ENCODE measurements around the gene SF3B2. TPM values are rescaled to one million over a fixed set of nuclear protein-coding genes. Genes with fewer than 3 reads are reported as not detected.

Gene SF3B2
- total RNA-seq, 1 experiment from 2014 or later, result 300 TPM

- TF ChIP-seq, protein P1, sequence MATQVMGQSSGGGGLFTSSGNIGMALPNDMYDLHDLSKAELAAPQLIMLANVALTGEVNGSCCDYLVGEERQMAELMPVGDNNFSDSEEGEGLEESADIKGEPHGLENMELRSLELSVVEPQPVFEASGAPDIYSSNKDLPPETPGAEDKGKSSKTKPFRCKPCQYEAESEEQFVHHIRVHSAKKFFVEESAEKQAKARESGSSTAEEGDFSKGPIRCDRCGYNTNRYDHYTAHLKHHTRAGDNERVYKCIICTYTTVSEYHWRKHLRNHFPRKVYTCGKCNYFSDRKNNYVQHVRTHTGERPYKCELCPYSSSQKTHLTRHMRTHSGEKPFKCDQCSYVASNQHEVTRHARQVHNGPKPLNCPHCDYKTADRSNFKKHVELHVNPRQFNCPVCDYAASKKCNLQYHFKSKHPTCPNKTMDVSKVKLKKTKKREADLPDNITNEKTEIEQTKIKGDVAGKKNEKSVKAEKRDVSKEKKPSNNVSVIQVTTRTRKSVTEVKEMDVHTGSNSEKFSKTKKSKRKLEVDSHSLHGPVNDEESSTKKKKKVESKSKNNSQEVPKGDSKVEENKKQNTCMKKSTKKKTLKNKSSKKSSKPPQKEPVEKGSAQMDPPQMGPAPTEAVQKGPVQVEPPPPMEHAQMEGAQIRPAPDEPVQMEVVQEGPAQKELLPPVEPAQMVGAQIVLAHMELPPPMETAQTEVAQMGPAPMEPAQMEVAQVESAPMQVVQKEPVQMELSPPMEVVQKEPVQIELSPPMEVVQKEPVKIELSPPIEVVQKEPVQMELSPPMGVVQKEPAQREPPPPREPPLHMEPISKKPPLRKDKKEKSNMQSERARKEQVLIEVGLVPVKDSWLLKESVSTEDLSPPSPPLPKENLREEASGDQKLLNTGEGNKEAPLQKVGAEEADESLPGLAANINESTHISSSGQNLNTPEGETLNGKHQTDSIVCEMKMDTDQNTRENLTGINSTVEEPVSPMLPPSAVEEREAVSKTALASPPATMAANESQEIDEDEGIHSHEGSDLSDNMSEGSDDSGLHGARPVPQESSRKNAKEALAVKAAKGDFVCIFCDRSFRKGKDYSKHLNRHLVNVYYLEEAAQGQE (IDR thresholded peaks at IDR 0.05; ENCODE audit: low read depth), result no peak
- no peak for TF ChIP-seq POLR2AphosphoS5 (IDR thresholded peaks at IDR 0.05; ENCODE audit: low read depth, low read length)
Observed at GRCh38 chr11:66061268-66061667, 9.1 kb downstream of the SF3B2 start (continued).

DNA sequence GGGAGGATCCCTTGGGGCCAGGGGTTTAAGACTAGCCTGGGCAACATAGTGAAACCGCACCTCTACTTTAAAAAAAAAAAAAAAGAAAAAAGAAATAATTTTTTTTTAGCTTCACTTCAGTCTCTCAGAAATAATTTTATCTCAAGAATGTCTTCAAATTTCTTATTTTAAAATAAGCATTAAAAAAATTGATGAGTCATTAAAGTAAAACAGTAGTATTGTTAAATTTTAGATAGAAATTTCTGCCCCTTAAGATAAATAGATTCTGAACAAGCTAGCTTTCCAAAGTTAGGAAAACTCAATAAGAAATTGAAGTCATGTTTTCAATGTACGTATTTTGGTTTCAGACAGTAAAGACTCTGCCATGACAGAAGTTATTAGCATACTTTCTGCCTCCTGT is 10.2 kb downstream of the SF3B2 start:
- intact Hi-C loops (cut with micrococcal nuclease), result no loop called here
- ATAC-seq, result no peak
- BruUV-seq (replicated peaks), result no TSS peak
- Histone ChIP-seq H4K20me1 (ENCODE audit: insufficient read depth) (peaks cover 5% of the 10 kb centered on the region; the same call in 1 of the 2 replicates), H3K4me1 (ENCODE audit: control insufficient read depth in 1 of 2, insufficient read depth in 2 of 2, low read length in 2 of 2) (no peaks in the 10 kb centered on the region), H3K79me2 (ENCODE audit: insufficient read depth, low read length) (peaks cover 48% of the 10 kb centered on the region), H3K27me3 (ENCODE audit: insufficient read depth, low read length) (no peaks in the 10 kb centered on the region), H2AFZ (ENCODE audit: low read depth, low read length, poor library complexity, severe bottlenecking) (no peak overlapping the region), H3K4me3 (replicated peaks in 1 of 2; ENCODE audit: low read depth in 1 of 2, low read length in 2 of 2) (no peak overlapping the region), H3K27ac (ENCODE audit: low read depth, low read length) (no peak overlapping the region), H3K4me2 (ENCODE audit: low read length) (no peak overlapping the region), H3K9ac (ENCODE audit: low read length) (no peak overlapping the region), H3K9me2 (ENCODE audit: insufficient read depth) (no peaks in the 10 kb centered on the region), H3K9me3 (ENCODE audit: control insufficient read depth in 1 of 2, insufficient read depth in 1 of 2, low read depth in 1 of 2, low read length in 2 of 2) (no peaks in the 10 kb centered on the region), H3K36me3 (ENCODE audit: control insufficient read depth in 1 of 2, insufficient read depth in 2 of 2, low read length in 2 of 2) (peaks cover 81 to 83% of the 10 kb centered on the region in 2 experiments)
- ChIA-PET CTCF (no interaction called here), RAD21 (ENCODE audit: low non-redundant PET in 1 of 2, low total read pairs in 2 of 2, uncharacterized antibody in 2 of 2, unreplicated experiment in 2 of 2) (interaction anchor here in 1 of 2 experiments (0.6 kb wide), 1 partner anchor 9 kb away, joined by 4 read pairs; no protein-coding TSS in a partner anchor), POLR2A (interaction anchor here (0.7 kb wide), 1 partner anchor 133 kb away, joined by 3 read pairs; no protein-coding TSS in a partner anchor)
- DNase-seq (ENCODE audit: low read depth, low spot score), result no peak
- TF ChIP-seq CBX3 (IDR thresholded peaks at IDR 0.05; ENCODE audit: low read depth), result no peak
- no peak for TF ChIP-seq EGR1 (IDR thresholded peaks at IDR 0.05; ENCODE audit: low read depth)
- no peak for TF ChIP-seq YY1 (IDR thresholded peaks at IDR 0.05; ENCODE audit: extremely low read depth, insufficient replicate concordance, low read depth, low read length)
- no peak for TF ChIP-seq ATF3 (IDR thresholded peaks at IDR 0.05)
- no peak for TF ChIP-seq SRF (IDR thresholded peaks at IDR 0.05; ENCODE audit: low read depth)
- no peak for TF ChIP-seq POLR2A (IDR thresholded peaks at IDR 0.05; ENCODE audit: borderline replicate concordance, extremely low read depth, insufficient read depth, insufficient read length)
- no peak for TF ChIP-seq SIN3A (IDR thresholded peaks at IDR 0.05; ENCODE audit: low read depth)
- TF ChIP-seq, protein P2, sequence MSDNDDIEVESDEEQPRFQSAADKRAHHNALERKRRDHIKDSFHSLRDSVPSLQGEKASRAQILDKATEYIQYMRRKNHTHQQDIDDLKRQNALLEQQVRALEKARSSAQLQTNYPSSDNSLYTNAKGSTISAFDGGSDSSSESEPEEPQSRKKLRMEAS (IDR thresholded peaks at IDR 0.05), result no peak
- TF ChIP-seq FOSL1 (IDR thresholded peaks at IDR 0.05; ENCODE audit: low read depth), result no peak
- TF ChIP-seq EZH2phosphoT487 (IDR thresholded peaks at IDR 0.05; ENCODE audit: borderline replicate concordance), result no peak
